Measurements from ENCODE around the gene EIF4E3.

The EIF4E3 gene

DNA sequence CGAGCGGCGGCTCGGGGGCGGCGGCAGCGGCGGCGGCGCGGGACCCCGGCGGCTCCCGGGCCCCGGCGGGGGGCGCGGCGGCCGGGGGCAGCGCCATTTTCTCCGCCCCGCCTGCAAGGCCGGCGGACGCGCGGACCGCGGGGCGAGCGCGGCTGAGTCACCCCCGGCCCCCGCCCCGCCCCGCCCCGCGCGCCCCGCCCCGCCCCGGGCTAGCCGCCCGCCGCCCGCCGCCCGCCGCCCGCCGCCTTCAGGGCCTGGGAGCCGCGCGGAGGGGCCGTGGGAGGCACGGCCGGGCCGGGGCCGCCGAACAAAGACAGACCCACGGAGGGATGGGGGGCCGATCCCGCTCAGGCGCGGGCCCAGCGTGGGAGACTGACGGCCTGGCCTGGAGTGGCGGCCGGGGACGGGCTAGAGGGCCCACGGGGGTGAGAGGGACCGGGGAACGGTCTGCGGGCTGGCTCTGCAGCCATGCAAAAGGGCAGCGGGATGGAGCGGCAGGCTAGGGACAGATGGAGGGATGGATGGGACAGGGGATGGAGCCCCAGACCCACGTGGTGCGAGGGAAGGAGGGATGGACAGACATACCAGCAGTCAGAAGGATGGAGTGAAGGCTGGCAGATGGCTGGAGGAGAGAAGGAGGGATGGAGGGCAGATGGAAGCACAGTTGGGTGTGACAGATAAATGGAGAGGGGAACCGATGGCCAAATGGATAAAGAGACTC lies at the start of gene EIF4E3:
EIF4E3 (minus strand) TSS at position 132 of the 721 bp plus-strand sequence; CDS start at position 97, 35 bp downstream.
- DNase-seq: no peak

DNA sequence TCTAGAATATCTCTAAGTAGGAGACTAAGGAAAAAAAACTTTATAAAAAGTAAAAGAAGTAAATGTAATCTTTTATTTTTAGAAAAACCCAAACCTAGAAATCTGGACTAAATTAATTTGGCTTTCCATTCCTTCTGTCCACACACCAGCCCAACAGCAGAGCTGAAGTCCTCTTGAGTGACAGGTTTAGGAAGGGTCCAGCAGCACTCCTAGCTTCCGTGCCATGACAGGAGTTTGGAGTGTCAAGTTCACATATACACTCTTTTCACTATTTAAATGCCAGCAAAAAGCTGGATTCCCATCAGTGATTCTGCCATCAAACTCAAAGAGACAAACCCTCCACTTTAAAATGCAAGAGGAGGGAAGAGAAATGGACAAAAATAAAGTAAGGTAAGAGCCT lies 46.7 kb upstream of the EIF4E3 start:
- DNase-seq: no peak

DNA sequence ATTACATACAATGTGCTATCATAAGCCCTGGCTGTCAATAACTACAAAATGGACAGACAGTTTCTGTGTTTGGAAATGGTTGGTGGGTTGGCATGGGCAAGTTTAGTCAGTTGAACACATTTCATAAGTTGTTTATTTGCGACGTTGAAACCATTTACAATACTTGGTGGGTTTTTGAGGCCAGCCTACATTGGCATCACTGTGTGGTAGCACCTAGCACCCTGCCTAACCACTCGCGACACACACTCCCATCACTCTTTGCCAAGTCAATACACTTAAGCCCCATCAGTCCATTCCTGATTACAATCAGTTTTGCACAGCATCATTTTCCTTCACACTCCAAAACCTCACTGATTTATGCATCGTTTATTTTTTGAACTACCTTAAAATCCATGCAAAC lies 45.9 kb upstream of the EIF4E3 start:
- no peak for DNase-seq

DNA sequence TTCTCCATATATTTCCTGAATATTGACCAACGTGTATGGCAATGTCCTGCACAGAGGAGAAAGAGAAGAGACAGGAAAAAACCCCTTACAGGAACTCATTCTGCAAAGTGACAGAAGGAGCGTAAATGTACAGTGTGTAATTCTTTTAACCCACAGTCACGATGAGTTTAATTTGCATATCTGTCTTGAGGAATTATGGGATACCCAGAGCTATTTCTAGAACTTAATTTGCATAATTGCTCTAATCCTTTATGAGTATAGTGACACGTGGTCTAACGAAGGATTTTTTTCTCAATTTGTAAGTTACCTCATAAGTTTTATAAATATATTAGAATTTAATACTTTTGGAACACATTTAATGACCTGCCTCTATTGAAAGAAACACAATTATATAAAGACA lies 38.2 kb upstream of the EIF4E3 start:
- DNase-seq: no peak

DNA sequence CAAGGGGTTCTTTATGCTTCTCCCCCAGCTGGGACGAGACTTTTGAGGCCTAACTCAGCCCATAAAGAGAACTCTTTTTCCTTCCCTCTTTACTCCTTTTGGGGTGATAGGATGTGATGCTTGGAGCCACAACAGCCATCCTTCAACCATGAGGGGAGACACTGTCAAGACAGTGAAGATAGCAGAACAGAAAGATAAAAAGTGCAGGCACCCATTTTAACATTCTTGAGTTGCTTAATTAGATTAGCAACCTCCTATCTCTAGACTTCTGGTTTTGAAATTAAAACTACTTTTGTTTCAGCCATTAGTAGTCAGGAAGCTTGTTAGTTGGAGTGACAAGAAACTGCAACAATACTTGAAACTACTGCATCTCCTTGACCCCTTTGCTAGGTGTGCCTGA lies 34.9 kb upstream of the EIF4E3 start:
- DNase-seq: no peak

DNA sequence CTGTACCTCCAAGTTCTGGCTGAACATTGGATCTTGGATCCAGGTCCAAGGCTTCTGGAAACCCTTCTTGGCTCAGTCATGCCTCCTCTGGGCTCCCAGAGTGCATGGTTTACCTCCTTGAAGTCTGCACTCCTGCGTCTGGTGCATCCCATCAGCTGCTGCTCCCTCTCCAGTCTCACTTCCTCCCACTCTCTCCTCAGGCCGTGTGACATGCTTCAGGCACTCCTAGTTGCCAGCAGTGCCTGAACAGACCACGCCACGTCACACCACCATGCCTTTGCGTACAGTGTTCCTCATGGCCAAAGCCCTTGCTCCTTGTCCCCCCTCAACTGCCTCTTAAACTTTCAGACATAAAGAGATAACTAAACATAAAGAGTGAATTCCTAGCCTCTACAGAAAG lies 34.2 kb upstream of the EIF4E3 start:
- DNase-seq: no peak

DNA sequence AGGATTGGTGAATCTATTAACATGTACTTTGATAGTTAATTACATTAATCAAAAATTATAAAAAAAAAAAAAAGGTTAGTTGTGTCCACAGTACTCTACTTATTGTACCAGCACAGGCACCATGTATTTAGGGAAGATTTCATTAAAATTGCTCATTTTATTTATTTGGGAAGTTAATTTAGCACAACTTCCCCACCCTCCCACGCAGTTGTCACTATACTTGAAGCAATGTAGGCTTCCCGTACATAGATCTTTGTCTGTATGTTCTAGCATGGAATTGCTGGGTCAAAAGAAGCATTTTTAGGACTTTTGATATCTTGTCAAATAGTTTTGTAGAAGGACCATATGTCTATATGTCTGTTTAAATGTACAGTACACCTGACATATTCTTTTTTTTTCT lies 32.9 kb upstream of the EIF4E3 start:
- no peak for DNase-seq

DNA sequence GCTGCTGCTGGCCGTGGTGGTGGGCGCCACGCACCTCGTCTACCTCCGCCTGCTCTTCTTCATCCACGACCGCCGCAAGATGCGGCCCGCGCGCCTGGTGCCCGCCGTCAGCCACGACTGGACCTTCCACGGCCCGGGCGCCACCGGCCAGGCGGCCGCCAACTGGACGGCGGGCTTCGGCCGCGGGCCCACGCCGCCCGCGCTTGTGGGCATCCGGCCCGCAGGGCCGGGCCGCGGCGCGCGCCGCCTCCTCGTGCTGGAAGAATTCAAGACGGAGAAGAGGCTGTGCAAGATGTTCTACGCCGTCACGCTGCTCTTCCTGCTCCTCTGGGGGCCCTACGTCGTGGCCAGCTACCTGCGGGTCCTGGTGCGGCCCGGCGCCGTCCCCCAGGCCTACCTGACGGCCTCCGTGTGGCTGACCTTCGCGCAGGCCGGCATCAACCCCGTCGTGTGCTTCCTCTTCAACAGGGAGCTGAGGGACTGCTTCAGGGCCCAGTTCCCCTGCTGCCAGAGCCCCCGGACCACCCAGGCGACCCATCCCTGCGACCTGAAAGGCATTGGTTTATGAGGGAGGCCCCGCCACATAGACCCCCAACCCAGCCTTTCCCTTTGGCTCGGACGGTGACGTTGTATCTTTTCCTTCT lies 29.5 kb upstream of the EIF4E3 start:
- no peak for DNase-seq

DNA sequence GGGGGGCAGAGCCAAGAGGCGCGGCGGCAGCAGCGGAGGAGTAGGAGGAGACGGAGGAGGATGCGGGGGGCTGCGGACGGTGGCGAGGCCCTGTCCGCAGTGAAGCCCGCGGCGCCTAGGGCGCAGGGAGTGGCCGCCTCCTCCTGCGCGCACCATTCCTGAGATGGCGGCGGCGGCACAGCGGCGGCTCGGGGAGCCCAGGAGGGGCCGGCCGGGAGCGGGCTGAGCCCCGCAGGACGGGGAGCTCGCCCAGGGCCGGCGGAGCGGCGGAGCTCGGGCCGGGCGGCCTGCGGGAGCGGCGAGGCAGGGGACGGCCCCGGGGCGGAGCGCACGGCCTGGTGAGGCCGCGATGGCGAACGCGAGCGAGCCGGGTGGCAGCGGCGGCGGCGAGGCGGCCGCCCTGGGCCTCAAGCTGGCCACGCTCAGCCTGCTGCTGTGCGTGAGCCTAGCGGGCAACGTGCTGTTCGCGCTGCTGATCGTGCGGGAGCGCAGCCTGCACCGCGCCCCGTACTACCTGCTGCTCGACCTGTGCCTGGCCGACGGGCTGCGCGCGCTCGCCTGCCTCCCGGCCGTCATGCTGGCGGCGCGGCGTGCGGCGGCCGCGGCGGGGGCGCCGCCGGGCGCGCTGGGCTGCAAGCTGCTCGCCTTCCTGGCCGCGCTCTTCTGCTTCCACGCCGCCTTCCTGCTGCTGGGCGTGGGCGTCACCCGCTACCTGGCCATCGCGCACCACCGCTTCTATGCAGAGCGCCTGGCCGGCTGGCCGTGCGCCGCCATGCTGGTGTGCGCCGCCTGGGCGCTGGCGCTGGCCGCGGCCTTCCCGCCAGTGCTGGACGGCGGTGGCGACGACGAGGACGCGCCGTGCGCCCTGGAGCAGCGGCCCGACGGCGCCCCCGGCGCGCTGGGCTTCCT lies 28.8 kb upstream of the EIF4E3 start, which contains the start of gene GPR27:
GPR27 (plus strand) TSS at position 155 of the 909 bp plus-strand sequence; CDS start at position 350, 195 bp downstream.
- DNase-seq: no peak

DNA sequence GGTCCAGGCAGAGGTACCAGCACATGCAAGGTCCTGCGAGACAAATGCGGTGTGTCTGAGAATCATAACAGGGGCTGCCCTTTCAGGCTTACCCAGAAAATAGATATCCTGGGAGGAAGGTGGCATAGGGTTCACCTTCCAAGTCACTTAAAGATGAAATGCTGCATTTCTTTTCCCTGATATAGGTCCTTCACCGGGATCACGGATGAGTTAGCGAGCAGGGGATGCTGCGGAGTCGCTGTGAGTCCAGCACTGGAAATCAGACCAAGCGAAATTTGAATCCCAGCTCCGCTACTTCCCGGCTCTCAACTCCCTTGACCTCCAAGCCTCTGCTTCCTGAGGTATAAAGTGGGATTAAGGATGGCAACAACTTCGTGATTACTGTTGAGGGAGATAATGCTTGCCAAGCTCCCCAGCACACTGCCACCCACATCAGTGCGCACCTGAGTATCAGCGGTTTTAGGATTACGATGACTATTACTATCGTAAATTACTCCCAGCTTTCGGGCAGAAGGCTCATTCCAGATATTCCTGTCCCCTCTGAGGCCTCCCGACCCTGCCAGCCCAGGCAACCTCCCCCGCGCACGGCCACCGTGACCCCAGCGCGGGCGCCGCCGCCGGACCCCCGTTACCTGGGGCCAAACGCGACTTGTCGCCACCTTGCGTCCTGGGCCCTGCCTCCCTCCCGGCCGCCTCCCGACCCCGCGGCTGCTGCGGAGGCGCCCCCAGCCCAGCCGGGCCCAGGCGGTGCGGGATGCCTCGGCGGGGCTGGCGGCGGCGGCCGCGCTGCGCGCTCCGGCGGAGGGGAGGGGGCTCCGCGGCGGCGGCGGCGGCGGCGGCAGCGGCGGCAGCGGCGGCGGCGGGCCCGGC lies 27.9 kb upstream of the EIF4E3 start:
- DNase-seq: no peak

DNA sequence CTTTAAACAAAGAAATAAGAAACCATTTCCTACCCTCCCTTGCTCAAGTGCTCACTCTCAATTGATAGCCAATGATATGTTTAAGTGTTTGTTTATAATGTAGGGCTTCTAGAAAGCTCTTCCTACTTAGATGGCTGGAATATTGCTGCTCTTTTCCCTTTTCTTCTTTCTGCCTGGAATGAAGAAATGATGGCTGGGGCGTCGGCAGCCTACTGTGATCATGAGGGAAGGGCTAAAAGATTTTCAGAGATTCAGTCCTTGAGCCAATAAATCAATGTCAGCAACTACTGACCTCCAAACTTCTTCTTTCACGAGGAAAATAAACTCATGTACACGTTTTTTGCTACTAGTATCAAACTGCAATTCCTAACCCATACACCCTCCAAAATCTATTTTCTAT lies 26.4 kb upstream of the EIF4E3 start:
- no peak for DNase-seq

DNA sequence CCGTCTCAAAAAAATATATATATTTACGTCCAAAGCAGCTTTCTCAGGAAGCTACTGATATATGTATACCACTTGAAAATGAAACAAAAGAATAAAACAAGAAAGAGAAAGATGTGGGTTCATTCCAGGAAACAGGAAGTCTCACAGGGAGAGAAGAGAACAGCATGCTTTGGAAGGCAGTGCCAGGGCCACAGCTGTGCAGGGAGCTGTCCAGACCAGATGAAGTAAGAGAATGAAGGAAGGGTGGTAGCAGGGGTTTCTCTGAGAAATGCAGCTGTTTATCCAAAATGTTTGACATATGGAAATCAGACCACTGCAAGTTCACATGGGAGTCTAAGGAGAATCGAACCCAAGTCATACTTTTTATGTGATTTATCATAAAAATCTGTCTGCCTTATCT lies 19.5 kb upstream of the EIF4E3 start:
- no peak for DNase-seq

DNA sequence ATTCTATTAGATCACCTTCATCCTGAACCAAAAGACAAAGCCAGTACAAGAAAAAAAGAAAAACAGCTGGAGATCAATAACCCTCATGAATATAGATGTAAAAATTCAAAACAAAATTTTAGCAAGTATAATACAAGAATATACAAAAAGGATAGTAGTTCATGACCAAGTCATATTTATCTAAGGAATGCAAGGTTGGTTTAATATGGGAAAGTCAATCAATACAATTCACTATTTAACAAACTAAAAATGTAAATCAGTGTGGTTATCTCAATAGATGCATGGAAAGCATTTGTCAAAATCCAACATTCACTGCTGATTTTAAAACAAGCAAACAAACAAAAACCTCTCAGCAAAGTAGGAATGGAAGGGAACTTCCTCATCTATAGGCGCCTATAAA lies 17.4 kb upstream of the EIF4E3 start:
- DNase-seq: no peak

DNA sequence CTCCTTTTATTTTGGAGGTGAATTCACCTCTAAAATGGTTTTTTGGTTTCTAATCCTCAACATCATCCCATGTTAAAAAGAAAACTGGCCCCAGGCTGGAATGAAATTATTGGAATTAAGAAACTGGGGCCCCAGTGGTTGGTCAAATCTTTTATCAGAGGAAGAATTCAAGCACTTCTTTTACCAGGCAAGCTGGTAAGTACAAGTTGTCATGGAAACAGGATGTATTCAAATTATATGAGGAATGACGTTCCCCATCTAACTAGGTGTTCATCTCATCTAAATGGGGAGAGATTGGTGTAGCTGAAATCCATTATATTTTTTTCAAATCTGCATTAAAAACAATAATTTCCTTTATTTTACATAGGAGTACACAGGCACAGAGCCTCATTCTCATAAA lies 9.7 kb upstream of the EIF4E3 start:
- DNase-seq: no peak

DNA sequence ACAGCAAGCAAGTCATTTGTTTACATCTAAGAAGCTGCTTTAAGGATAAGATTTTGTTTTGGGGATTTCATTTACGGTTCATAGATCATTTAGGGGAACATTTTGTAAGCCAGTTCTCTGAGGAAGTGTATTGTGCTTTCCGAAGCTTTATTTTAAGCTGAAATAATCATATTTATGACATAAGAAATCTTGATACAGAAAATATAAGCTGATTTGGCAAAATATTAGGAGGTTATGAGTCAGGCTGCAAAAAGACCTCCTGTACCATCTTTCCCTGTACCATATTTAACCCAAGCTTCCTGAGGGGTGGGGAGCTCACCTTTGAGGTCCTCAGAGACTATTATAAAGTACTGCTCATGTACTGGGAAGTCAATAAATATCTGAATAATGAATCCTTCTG lies 8.1 kb upstream of the EIF4E3 start:
- no peak for DNase-seq

DNA sequence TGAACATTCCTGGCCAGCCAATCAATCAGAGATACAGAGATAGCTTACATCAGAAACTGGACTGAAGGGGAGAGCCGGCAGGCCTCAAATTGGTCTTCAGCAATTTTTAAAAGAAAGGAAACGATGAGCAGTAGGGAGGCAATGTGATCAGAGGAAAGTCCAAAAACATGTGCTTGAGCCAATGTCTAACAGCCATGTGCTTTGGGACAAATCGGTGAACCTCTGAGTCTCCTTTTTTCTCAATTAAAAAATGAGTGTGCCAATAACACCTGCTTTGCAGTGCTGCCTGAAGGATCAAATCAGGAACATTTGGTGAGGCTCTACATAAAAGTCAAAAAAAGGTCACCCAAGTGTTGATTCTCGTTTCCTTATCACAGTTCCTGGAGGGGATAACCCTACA lies 7.4 kb upstream of the EIF4E3 start:
- DNase-seq: no peak

DNA sequence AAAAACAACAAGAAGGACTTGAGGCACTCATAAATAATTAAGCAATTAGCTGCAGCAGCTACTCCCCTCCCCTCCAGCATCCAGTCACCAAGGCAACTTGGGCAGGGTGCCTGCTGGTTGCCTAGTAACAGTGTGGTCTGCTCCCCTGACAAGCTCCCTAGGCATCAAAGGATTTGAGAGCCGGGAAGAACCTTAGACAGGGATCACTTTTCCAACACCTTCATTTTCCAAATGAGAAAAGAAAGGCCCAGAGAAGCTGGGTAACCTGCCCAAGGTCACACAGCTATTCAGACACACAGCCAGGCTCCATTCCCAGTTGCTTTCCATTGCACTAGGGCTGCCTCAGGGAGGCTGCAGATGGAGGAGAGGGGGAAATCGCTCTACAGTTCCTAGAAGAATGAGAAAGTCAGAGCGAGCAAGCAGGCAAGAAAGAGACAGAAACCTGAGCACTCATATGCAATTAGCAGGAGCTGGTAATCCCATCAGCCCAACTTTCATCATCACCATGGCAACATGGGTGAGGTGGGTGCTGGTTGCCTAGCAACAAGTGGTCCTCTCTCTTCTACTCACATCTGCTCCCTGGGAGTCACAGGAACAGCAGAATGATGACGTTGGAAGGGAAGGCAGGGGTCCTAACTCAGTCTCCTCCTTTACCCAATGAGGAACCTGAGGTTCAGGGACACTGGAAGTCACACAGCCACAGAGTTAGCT lies 3.6 kb upstream of the EIF4E3 start:
- DNase-seq: no peak

DNA sequence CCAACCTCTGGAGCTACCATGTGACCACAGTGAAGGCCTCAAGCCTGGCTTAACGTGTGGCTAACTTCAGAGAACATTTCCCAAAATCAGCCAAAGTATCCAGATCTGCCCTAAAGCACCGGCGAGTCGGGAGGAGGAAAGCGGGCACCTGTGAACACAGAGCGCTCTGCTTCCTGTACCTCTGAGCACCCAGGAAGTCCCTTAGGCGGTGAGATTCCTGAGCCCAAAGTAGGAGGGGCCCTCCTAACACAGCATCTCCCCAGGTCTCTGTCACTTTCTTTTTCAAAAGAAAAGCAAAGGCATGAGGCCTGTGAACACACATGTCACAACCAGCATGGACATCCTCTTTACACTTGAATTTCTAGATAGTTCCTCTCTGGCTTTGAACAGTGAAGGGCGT lies 944 bp upstream of the EIF4E3 start:
- DNase-seq: no peak

DNA sequence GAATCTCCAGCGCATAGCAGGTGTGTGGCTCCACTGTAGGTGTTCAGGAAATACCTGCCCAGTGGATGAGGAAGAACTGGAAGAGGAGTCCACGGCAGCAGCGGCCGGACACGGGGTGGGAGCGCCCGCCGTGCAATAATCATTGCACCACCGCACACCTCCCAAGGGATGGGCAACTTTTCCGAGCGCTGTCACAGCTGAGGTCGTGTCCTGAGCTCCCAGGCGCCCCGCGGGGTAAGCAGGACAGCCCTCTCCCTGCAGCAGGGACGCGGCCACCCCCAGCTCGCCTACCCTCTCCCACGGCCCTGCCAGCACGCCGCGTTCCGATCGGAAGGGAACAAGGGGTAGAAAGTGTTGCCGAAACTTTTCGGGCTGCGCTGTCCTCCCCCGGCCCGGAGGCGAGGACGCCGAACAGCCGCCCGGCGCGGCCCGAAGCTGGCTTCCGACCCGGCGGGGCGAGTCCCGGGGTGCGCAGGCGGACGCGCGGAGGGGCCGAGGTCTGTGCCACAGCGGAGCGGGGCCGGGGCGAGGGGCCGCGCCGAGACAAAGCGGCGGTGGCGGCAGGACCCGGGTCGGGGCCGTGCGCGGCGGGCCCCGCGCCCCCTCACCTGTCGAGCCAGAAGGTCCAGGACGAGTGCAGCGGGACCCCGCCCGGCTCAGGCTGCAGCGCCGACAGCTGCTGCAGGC lies 475 bp downstream of the EIF4E3 start:
- no peak for DNase-seq

DNA sequence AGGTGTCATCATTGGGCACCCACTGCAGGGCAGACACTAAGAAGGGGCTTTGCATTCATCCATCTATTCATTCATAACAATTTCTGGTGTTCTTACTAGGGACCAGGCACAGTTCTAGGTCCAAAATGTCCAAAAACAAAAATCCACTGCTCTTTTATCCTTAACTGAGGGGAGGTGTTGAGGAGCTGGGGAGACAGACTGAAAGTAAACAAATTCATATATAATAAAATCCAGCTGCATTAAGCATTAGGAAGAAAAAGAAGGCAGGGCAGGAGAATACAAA lies 1.1 kb downstream of the EIF4E3 start:
- DNase-seq: no peak

DNA sequence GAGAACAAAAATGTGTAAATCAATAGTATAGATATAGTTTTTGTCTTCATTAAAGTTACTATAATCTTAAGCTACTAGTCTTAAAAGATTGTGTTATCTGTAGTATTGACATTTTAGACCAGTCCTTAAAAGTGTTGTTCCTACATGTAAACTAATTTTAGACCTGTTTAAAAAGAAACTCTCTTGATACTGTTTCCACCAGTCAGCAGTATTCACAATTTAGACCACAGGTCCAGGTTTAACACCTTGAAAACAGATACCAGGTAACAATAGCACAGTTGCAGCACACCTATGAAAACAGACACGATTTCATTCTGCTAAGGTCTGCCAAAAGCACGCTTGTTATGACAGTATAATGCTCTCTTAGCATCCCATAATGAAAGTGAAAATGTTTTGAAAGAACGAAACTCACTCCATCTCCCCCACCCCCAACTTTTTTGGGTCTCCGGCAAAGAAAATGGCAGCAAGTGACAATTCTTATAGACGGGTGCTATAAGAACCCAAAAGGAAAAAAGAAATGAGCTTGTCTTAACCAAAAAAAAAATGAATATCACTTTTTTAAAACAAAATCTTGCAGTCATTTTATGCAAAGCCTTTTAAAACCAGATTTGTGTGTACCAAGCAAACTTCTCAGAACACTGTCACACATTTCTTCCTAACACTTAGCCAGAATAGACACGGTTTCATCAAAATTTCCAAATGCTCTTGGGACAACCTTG lies 1.6 kb downstream of the EIF4E3 start:
- no peak for DNase-seq
